HFF-Myc (cell line): ENCODE results near the gene PTMS.

ENCODE experiments used
- DNase-seq: peaks from one replicate; pipeline ENCODE4 v3.0.0-alpha.2; 2011; ENCODE audit warnings: low read depth; ENCODE audit errors: extremely low read depth
- H3K4me3 ChIP-seq: replicated peaks from 2 replicates; pipeline ENCODE4 v1.5.1; 2011; ENCODE audit warnings: low read depth, mild to moderate bottlenecking, control low read depth, low read length
- CTCF ChIP-seq: IDR thresholded peaks from 2 replicates; pipeline ENCODE4 v1.5.1; 2012; ENCODE audit warnings: mild to moderate bottlenecking, low read depth, low read length, control low read depth; ENCODE audit errors: missing control alignments

The PTMS gene

GRCh38 chr12:6772726-6773589 lies 6.8 kb downstream of the PTMS start:
- no peak for DNase-seq
- no peak overlapping the region for H3K4me3 ChIP-seq
- no peak for TF ChIP-seq CTCF

- no peak for TF ChIP-seq CTCF
- no peak for DNase-seq
- no peak overlapping the region for H3K4me3 ChIP-seq
Measured at GRCh38 chr12:6773590-6774351, 7.6 kb downstream of the PTMS start.

- TF ChIP-seq CTCF = no peak
- no peak overlapping the region for H3K4me3 ChIP-seq
- no peak for DNase-seq
Measured at GRCh38 chr12:6774499-6775062, 8.4 kb downstream of the PTMS start.

GRCh38 chr12:6775185-6776174 lies 9.3 kb downstream of the PTMS start:
- H3K4me3 ChIP-seq = no peak overlapping the region
- no peak for TF ChIP-seq CTCF
- DNase-seq = no peak

DNA sequence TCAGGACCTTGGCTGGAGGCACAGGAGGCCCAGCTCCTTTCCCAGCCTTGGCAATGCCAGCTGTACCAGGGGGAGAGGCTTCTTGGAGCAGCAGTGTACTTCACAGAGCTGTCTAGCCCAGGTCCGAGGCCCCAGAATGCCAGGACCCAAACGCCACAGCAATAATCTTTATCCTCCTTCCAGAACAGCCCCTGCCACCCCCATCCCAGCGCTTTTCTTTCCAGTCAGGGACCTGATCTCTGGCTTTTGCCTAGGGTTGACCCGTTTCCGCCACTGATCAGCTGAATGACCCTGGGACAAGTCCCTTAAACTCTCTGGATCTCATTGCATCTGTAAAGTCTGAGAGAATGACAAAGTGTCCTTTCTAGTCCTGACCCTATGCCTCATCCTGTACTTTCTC lies 11.2 kb downstream of the PTMS start:
- H3K4me3 ChIP-seq = no peak overlapping the region
- no peak for TF ChIP-seq CTCF
- DNase-seq = no peak

GRCh38 chr12:6778217-6778573 lies 12.0 kb downstream of the PTMS start:
- DNase-seq = no peak
- peak overlapping the region; percentile 38 for H3K4me3 ChIP-seq
- TF ChIP-seq CTCF = no peak
